Measurements from ENCODE around the gene MRPL11.

The MRPL11 gene

GRCh38 chr11:66393954-66394353, 44.7 kb downstream of the MRPL11 start:
- no peak for DNase-seq (ENCODE audit: low read depth in 2 of 3, low spot score in 1 of 3)

DNA sequence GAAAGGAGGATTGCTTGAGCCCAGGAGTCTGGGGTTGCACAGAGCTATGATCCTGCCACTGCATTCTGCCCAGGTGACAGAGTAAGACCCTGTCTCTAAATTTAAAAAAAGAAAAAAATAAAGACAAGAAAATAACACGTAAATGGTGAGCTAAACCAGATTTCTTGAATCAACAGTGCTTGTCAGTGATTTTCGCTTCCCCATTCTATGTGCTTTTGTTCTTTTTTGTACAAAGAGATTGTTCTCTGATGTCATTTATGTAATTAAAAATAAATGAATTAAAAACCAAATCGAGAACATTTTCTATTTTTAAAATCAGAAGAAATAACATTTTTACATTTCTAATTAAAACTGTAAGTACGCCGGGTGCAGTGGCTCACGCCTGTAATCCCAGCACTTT, 47.3 kb downstream of the MRPL11 start:
- no peak for DNase-seq (ENCODE audit: low read depth in 2 of 3, low spot score in 1 of 3)

- peak; percentile 57 to 73 (median 67) for DNase-seq (ENCODE audit: low read depth in 2 of 3, low spot score in 1 of 3)
These were observed 49.8 kb downstream of the MRPL11 start for GRCh38 chr11:66388780-66389386.

GRCh38 chr11:66386171-66387069, 52.2 kb downstream of the MRPL11 start:
- DNase-seq (ENCODE audit: low read depth in 2 of 3, low spot score in 1 of 3) = peak; percentile 72 to 92 (median 74)

Data from stimulated activated CD4-positive, alpha-beta T cell treated with anti-CD3 and anti-CD28 coated beads, Interleukin-12 subunit alpha, Interleukin-12 subunit beta, amount 100 ng/mL, for 48 hours (primary cell).